Natural killer cell (primary cell): ENCODE data around the gene MAGEH1. TPM values are rescaled to one million over a fixed set of nuclear protein-coding genes. Genes with fewer than 3 reads are reported as not detected.
A peak's percentile ranks its signal among the peaks of the same experiment; 100 is the strongest.

Experiments
- ATAC-seq, 3 donors: fragments of 150-1000 bp in 2 of 3; fragments of 200-7000 bp in 1 of 3; cut with Tn5 transposase; 1 replicate in 1 of 3; 2 replicates in 2 of 3; pipeline ENCODE4 v1.10.0; 2021; ENCODE audit warnings: mild to moderate bottlenecking in 2 of 3, moderate library complexity in 2 of 3
- DNase-seq, 2 donors: peaks; one replicate each; pipeline versions ENCODE4 v3.0.0 to v3.0.0-alpha.2; 2013 to 2021; ENCODE audit warnings: mixed read lengths in 1 of 2
- H3K27ac ChIP-seq: one replicate; pipeline ENCODE4 v1.5.1; 2013; ENCODE audit warnings: mild to moderate bottlenecking, low read length
- H3K27me3 ChIP-seq: one replicate; pipeline ENCODE4 v1.6.1; 2013; ENCODE audit warnings: low read length; ENCODE audit not compliant: control insufficient read depth, insufficient read depth
- H3K36me3 ChIP-seq: one replicate; pipeline ENCODE4 v1.6.1; 2013; ENCODE audit warnings: low read length; ENCODE audit not compliant: control insufficient read depth, insufficient read depth
- H3K4me1 ChIP-seq: one replicate; pipeline ENCODE4 v1.6.1; 2013; ENCODE audit warnings: low read length; ENCODE audit not compliant: control insufficient read depth, insufficient read depth
- H3K4me3 ChIP-seq: one replicate; pipeline ENCODE4 v1.5.1; 2013; ENCODE audit warnings: low read length
- H3K9me3 ChIP-seq: one replicate; pipeline ENCODE4 v1.6.1; 2013; ENCODE audit warnings: low read length; ENCODE audit not compliant: control insufficient read depth, insufficient read depth
- H3K27ac Mint-ChIP-seq, 2 donors: one replicate each; pipeline ENCODE4 v1.8.0; 2022; ENCODE audit warnings: mild to moderate bottlenecking in 2 of 2, mixed read lengths in 2 of 2, moderate library complexity in 1 of 2
- H3K27me3 Mint-ChIP-seq, 2 donors: one replicate each; pipeline ENCODE4 v1.8.0; 2022; ENCODE audit warnings: low read depth in 2 of 2, mixed read lengths in 2 of 2
- H3K36me3 Mint-ChIP-seq: one replicate; pipeline ENCODE4 v1.8.0; 2022; ENCODE audit warnings: mixed read lengths
- H3K4me1 Mint-ChIP-seq, 2 donors: one replicate each; pipeline ENCODE4 v1.8.0; 2022; ENCODE audit warnings: mixed read lengths in 2 of 2
- H3K4me3 Mint-ChIP-seq: one replicate; pipeline ENCODE4 v1.8.0; 2022; ENCODE audit warnings: mild to moderate bottlenecking, moderate library complexity, mixed read lengths
- H3K9me3 Mint-ChIP-seq, 2 donors: one replicate each; pipeline ENCODE4 v1.8.0; 2022; ENCODE audit warnings: mixed read lengths in 2 of 2
- WGBS: methylation state at CpG from one replicate; pipeline ENCODE4 v1.1.7; 2013; ENCODE audit warnings: missing lambda C conversion rate; ENCODE audit not compliant: insufficient coverage; 5-methylcytosine and 5-hydroxymethylcytosine counted together
- intact Hi-C: fragments of 100-400 bp; cut with micrococcal nuclease; formaldehyde crosslinking; loops from one replicate; pipeline ENCODE4 v1.14.2; 2022
- total RNA-seq, 4 donors: library from RNA; stranded (reverse); fragments of 120-200 nt in 1 of 4; gene quantifications; one replicate each; pipeline versions ENCODE4 v1.2.3 to v1.2.4, GENCODE V29; 2013 to 2022
- TF ChIP-seq, protein P1 (sequence below): fragments of 200-600 bp; IDR thresholded peaks from one replicate; pipeline ENCODE4 v1.8.0; 2022; ENCODE audit warnings: antibody characterized with exemption

The MAGEH1 gene
- total RNA-seq, 3 donors from 2014 or later (not counting 1 experiment from before 2014, with no cell fraction given): 10.7 to 13.0 (median 12.9) TPM

- Mint-ChIP-seq H3K9me3 (no peaks in the 10 kb centered on the region), H3K4me3 (peak overlapping the region; percentile 91), H3K4me1 (peaks cover 0 to 12% of the 10 kb centered on the region in 2 donors), H3K36me3 (no peaks in the 10 kb centered on the region), H3K27me3 (peaks cover 0 to 4% of the 10 kb centered on the region in 2 donors), H3K27ac (peak overlapping the region; percentile 74 to 91)
- ATAC-seq (peak; percentile 73 to 81 (median 77)), DNase-seq (peak; percentile 45 to 76)
- Histone ChIP-seq H3K4me3 (peak overlapping the region; percentile 94), H3K27ac (peak overlapping the region; percentile 90), H3K4me1 (peaks cover 11% of the 10 kb centered on the region), H3K27me3 (no peaks in the 10 kb centered on the region), H3K9me3 (no peaks in the 10 kb centered on the region), H3K36me3 (no peaks in the 10 kb centered on the region)
- under 1% methylated on average over 54 of the region's 54 CpGs for WGBS
- TF ChIP-seq, protein P1, sequence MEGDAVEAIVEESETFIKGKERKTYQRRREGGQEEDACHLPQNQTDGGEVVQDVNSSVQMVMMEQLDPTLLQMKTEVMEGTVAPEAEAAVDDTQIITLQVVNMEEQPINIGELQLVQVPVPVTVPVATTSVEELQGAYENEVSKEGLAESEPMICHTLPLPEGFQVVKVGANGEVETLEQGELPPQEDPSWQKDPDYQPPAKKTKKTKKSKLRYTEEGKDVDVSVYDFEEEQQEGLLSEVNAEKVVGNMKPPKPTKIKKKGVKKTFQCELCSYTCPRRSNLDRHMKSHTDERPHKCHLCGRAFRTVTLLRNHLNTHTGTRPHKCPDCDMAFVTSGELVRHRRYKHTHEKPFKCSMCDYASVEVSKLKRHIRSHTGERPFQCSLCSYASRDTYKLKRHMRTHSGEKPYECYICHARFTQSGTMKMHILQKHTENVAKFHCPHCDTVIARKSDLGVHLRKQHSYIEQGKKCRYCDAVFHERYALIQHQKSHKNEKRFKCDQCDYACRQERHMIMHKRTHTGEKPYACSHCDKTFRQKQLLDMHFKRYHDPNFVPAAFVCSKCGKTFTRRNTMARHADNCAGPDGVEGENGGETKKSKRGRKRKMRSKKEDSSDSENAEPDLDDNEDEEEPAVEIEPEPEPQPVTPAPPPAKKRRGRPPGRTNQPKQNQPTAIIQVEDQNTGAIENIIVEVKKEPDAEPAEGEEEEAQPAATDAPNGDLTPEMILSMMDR: no peak
- intact Hi-C loops: no loop called here
These were observed 36.8 kb downstream of the MAGEH1 start for GRCh38 chrX:55488593-55489313.

GRCh38 chrX:55489314-55490009, 37.5 kb downstream of the MAGEH1 start, which contains the start of gene USP51:
TSS of gene USP51 (minus strand) at chrX:55489848. CDS start at chrX:55488939, 909 bp downstream.
- DNase-seq (no peak), ATAC-seq (peak; percentile 46 to 66 (median 52))
- intact Hi-C loops: no loop called here
- Histone ChIP-seq H3K36me3 (no peaks in the 10 kb centered on the region), H3K27me3 (no peaks in the 10 kb centered on the region), H3K4me3 (peak within 1 kb of the TSS; percentile 94), H3K9me3 (no peaks in the 10 kb centered on the region), H3K27ac (peak within 1 kb of the TSS; percentile 90), H3K4me1 (peaks cover 11% of the 10 kb centered on the region)
- Mint-ChIP-seq H3K27ac (peak within 1 kb of the TSS; percentile 74 to 91), H3K4me1 (peaks cover 0 to 12% of the 10 kb centered on the region in 2 donors), H3K9me3 (no peaks in the 10 kb centered on the region), H3K36me3 (no peaks in the 10 kb centered on the region), H3K4me3 (peak within 1 kb of the TSS; percentile 91), H3K27me3 (peaks cover 0 to 4% of the 10 kb centered on the region in 2 donors)
- TF ChIP-seq, protein P1: no peak
- under 1% methylated on average over 34 of the region's 34 CpGs for WGBS

DNA sequence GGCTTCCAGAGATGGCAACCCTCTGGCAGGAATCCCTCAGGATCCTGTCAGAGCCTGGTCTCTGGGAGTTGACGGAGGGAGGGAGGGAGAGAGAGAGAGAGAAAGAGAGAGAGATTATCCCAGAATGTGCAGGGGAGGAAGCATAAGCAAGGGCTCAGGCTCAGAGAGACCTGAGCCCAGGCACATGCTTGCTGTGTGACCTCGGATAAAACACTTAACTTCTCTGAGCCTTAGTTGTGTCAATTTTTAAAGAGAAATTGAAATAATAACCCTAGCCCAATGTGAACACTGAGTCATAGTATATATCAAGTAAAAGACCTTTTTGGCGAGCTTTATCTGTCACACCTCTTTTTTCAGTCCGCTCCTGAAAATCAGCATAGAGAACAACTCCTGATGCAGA, 38.2 kb downstream of the MAGEH1 start:
- peaks cover 11% of the 10 kb centered on the region for H3K4me1 ChIP-seq
- Mint-ChIP-seq H3K36me3 (no peaks in the 10 kb centered on the region), H3K9me3 (no peaks in the 10 kb centered on the region), H3K4me3 (peak overlapping the region; percentile 91), H3K27ac (peak overlapping the region in 1 of 2 donors; percentile 91), H3K27me3 (peaks cover 0 to 4% of the 10 kb centered on the region in 2 donors), H3K4me1 (peaks cover 0 to 12% of the 10 kb centered on the region in 2 donors)
- intact Hi-C loops: no loop called here
- H3K9me3 ChIP-seq: no peaks in the 10 kb centered on the region
- H3K27ac ChIP-seq: no peak overlapping the region
- TF ChIP-seq, protein P1: no peak
- ATAC-seq (no peak), DNase-seq (no peak)
- no peaks in the 10 kb centered on the region for H3K36me3 ChIP-seq
- H3K4me3 ChIP-seq: no peak overlapping the region
- H3K27me3 ChIP-seq: no peaks in the 10 kb centered on the region
- WGBS: 72% methylated on average over 3 of the region's 4 CpGs
